ENCODE measurements around the gene CRAT. TPM values are rescaled to one million over a fixed set of nuclear protein-coding genes. Genes with fewer than 3 reads are reported as not detected.

The CRAT gene
- total and polyA plus RNA-seq, 2 donors from 2014 or later: 32.3 to 76.8 TPM

DNA sequence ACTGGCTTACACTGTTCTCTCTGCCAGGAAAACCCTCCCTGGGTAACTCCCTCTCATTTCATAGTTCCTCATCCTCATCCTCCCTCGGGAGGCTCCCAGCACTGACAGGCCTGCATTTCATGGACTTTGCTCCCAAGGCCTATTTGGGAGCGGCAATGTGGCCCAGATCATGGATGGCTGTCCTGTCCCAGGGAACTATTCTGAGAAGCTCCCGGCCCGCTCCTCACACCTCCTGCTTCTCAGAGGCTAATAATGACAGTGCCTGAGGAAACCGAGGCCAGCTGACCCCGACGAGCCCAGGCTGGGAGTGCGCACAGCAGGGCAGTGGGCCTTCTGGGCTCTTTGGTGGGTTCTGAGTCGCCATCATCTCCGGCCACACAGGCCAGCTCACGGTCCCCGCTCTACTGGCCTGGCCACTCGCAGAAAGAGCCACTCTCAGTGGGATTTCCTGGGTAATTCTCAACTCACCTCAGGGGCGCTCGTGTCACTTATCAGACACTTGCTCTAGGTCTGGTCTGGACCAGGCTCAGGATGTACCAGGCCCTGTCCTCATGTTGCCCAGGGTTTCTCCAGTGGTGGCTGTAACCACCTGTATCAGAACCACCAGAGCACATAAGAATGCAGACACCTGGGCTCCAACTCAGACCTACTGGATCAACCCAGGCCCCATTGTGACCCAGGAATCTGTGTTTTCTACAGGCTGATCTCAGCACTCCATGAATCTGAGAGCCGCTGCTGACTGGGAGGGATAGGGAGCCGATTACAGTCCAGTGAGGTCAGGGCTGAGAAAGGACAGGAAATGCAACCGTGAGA, 31.7 kb downstream of the CRAT start:
- Histone ChIP-seq H3K9me3 (ENCODE audit: control insufficient read depth in 2 of 3, insufficient read depth in 1 of 3, low read length in 3 of 3) (no peaks in the 10 kb centered on the region), H3K27ac (ENCODE audit: low read depth in 2 of 2, low read length in 2 of 2) (no peak overlapping the region), H3K36me3 (ENCODE audit: control insufficient read depth in 2 of 3, insufficient read depth in 3 of 3, low read length in 3 of 3) (no peaks in the 10 kb centered on the region), H3K4me3 (ENCODE audit: low read length in 3 of 3) (no peak overlapping the region), H3K9ac (ENCODE audit: low read length in 3 of 3) (no peak overlapping the region), H3K27me3 (ENCODE audit: control insufficient read depth, insufficient read depth, low read length) (no peaks in the 10 kb centered on the region), H3K4me1 (ENCODE audit: control insufficient read depth in 2 of 3, insufficient read depth in 2 of 3, low read depth in 1 of 3, low read length in 3 of 3) (peaks cover 0 to 18% (median 13%) of the 10 kb centered on the region in 3 donors)
- DNase-seq (no peak), FAIRE-seq (no peak)
- intact Hi-C loops (cut with DNase I): no loop called here
- TF ChIP-seq, protein P1, sequence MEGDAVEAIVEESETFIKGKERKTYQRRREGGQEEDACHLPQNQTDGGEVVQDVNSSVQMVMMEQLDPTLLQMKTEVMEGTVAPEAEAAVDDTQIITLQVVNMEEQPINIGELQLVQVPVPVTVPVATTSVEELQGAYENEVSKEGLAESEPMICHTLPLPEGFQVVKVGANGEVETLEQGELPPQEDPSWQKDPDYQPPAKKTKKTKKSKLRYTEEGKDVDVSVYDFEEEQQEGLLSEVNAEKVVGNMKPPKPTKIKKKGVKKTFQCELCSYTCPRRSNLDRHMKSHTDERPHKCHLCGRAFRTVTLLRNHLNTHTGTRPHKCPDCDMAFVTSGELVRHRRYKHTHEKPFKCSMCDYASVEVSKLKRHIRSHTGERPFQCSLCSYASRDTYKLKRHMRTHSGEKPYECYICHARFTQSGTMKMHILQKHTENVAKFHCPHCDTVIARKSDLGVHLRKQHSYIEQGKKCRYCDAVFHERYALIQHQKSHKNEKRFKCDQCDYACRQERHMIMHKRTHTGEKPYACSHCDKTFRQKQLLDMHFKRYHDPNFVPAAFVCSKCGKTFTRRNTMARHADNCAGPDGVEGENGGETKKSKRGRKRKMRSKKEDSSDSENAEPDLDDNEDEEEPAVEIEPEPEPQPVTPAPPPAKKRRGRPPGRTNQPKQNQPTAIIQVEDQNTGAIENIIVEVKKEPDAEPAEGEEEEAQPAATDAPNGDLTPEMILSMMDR (IDR thresholded peaks at IDR 0.05; ENCODE audit: borderline replicate concordance, extremely low read depth, insufficient read depth): no peak

DNA sequence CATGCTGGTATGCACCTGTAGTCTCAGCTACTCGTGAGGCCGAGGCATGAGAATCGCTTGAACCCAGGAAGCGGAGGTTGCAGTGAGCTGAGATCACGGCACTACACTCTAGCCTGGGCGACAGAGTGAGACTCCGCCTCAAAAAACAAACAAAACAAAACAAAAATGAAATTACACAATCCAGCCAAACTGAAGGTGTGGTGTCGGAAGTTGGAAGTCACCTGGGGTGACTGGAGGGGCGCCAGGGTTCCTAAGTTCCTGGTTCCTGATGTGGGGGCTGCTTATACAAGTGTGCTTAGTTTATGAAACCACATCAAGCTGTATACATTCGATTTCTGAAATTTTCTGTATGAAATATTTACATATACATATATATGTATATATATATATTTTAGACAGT, 33.4 kb downstream of the CRAT start:
- Histone ChIP-seq H3K4me3 (ENCODE audit: low read length in 3 of 3) (no peak overlapping the region), H3K9ac (ENCODE audit: low read length in 3 of 3) (no peak overlapping the region), H3K36me3 (ENCODE audit: control insufficient read depth in 2 of 3, insufficient read depth in 3 of 3, low read length in 3 of 3) (no peaks in the 10 kb centered on the region), H3K4me1 (ENCODE audit: control insufficient read depth in 2 of 3, insufficient read depth in 2 of 3, low read depth in 1 of 3, low read length in 3 of 3) (peaks cover 0 to 13% (median 8%) of the 10 kb centered on the region in 3 donors), H3K27me3 (ENCODE audit: control insufficient read depth, insufficient read depth, low read length) (no peaks in the 10 kb centered on the region), H3K27ac (ENCODE audit: low read depth in 2 of 2, low read length in 2 of 2) (no peak overlapping the region), H3K9me3 (ENCODE audit: control insufficient read depth in 2 of 3, insufficient read depth in 1 of 3, low read length in 3 of 3) (no peaks in the 10 kb centered on the region)
- TF ChIP-seq, protein P1 (IDR thresholded peaks at IDR 0.05; ENCODE audit: borderline replicate concordance, extremely low read depth, insufficient read depth): no peak
- DNase-seq (no peak), FAIRE-seq (no peak)
- intact Hi-C loops (cut with DNase I): no loop called here

DNA sequence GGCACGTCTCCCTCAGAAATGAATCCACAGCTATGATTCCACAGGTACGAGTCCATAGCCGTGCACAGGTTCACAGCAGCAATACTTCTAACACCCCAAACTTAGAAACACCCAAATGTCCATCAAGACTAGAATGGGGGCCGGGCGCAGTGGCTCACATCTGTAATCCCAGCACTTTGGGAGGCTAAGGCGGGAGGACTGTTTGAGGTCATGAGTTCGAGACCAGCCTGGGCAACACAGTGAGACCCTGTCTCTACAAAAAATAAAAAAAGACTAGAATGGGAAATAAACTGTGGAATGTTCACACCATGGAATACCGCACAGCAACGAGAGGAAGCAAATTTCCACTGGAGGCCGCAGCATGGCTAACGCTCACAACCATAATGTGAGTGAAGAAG, 34.0 kb downstream of the CRAT start:
- H3K36me3 ChIP-seq (ENCODE audit: control insufficient read depth in 2 of 3, insufficient read depth in 3 of 3, low read length in 3 of 3): no peaks in the 10 kb centered on the region

More for the DNA sequence above, 34.0 kb downstream of the CRAT start:
- intact Hi-C loops (cut with DNase I): no loop called here
- no peaks in the 10 kb centered on the region for H3K27me3 ChIP-seq (ENCODE audit: control insufficient read depth, insufficient read depth, low read length)
- no peaks in the 10 kb centered on the region for H3K9me3 ChIP-seq (ENCODE audit: control insufficient read depth in 2 of 3, insufficient read depth in 1 of 3, low read length in 3 of 3)
- TF ChIP-seq, protein P1 (IDR thresholded peaks at IDR 0.05; ENCODE audit: borderline replicate concordance, extremely low read depth, insufficient read depth): no peak
- H3K4me1 ChIP-seq (ENCODE audit: control insufficient read depth in 2 of 3, insufficient read depth in 2 of 3, low read depth in 1 of 3, low read length in 3 of 3): peaks cover 0 to 7% (median 4%) of the 10 kb centered on the region in 3 donors
- no peak overlapping the region for H3K4me3 ChIP-seq (ENCODE audit: low read length in 3 of 3)
- FAIRE-seq (no peak), DNase-seq (no peak)
- H3K27ac ChIP-seq (ENCODE audit: low read depth in 2 of 2, low read length in 2 of 2): no peak overlapping the region
- H3K9ac ChIP-seq (ENCODE audit: low read length in 3 of 3): no peak overlapping the region

Measured in kidney (tissue), 14 donors.